H1 (cell line): ENCODE results near the gene RAB32. TPM values are rescaled to one million over a fixed set of nuclear protein-coding genes. Genes with fewer than 3 reads are reported as not detected.
A peak's percentile ranks its signal among the peaks of the same experiment; 100 is the strongest.

Experiments used
- CTCF ChIA-PET: fragments of 300-600 bp; sonication (Branson Sonifier 250); formaldehyde crosslinking; loops from one replicate; lab custom pipeline; 2021; ENCODE audit not compliant: partially characterized antibody; lab: Charles Lee
- POLR2A ChIA-PET: fragments of 300-600 bp; sonication (Branson Sonifier 250); formaldehyde crosslinking; loops from one replicate; lab custom pipeline; 2021; ENCODE audit warnings: inconsistent platforms; ENCODE audit not compliant: partially characterized antibody; lab: Charles Lee
- DNase-seq, 2 experiments: peaks; one replicate each; pipeline versions ENCODE4 v3.0.0 to v3.0.0-alpha.2; 2010 to 2022; ENCODE audit warnings: low spot score in 2 of 2, low read depth in 1 of 2, mixed read lengths in 1 of 2
- FAIRE-seq: peaks from 2 replicates; lab custom pipeline; 2011; peaks lifted over from hg19 to GRCh38; lab: Jason Lieb, UNC
- H2AFZ ChIP-seq: 2 replicates; pipeline ENCODE4 v1.8.1; 2012; ENCODE audit warnings: low read length, inconsistent platforms
- H2AK5ac ChIP-seq: 2 replicates; pipeline ENCODE4 v1.6.1; 2013; ENCODE audit warnings: low read depth, low read length
- H2BK120ac ChIP-seq: replicated peaks from 2 replicates; pipeline ENCODE3; 2013; ENCODE audit warnings: low read depth, low read length, inconsistent platforms
- H2BK12ac ChIP-seq: 2 replicates; pipeline ENCODE4 v1.6.1; 2013; ENCODE audit warnings: low read depth, low read length
- H2BK15ac ChIP-seq: 2 replicates; pipeline ENCODE4 v1.6.1; 2013; ENCODE audit warnings: low read length
- H2BK20ac ChIP-seq: 2 replicates; pipeline ENCODE4 v1.6.1; 2013; ENCODE audit warnings: low read length
- H2BK5ac ChIP-seq: 2 replicates; pipeline ENCODE4 v1.6.1; 2013; ENCODE audit warnings: low read depth, low read length
- H3K14ac ChIP-seq: 2 replicates; pipeline ENCODE4 v1.6.1; 2013; ENCODE audit warnings: inconsistent platforms; ENCODE audit not compliant: insufficient read length
- H3K18ac ChIP-seq: 2 replicates; pipeline ENCODE4 v1.6.1; 2013; ENCODE audit warnings: low read length; ENCODE audit errors: extremely low read depth
- H3K23ac ChIP-seq: 2 replicates; pipeline ENCODE4 v1.6.1; 2013; ENCODE audit warnings: inconsistent platforms; ENCODE audit not compliant: insufficient read length
- H3K23me2 ChIP-seq: 2 replicates; pipeline ENCODE4 v1.6.1; 2013; ENCODE audit warnings: low read depth, low read length
- H3K27ac ChIP-seq: 2 replicates; pipeline ENCODE4 v1.6.1; 2011; ENCODE audit warnings: low read depth, low read length, inconsistent platforms
- H3K27me3 ChIP-seq, 4 experiments: replicated peaks in 1 of 4; 1 replicate in 1 of 4; 2 replicates in 3 of 4; pipeline versions ENCODE4 v1.6.1 to v1.8.1; 2011 to 2013; ENCODE audit warnings: low read length in 3 of 4, mild to moderate bottlenecking in 3 of 4, inconsistent platforms in 2 of 4, mixed read lengths in 2 of 4, moderate library complexity in 1 of 4; ENCODE audit not compliant: control insufficient read depth in 3 of 4, insufficient read depth in 3 of 4; ENCODE audit errors: extremely low read depth in 1 of 4
- H3K36me3 ChIP-seq, 4 experiments: 2 replicates each; pipeline versions ENCODE4 v1.6.1 to v1.8.1; 2011 to 2013; ENCODE audit warnings: mild to moderate bottlenecking in 4 of 4, low read length in 3 of 4, moderate library complexity in 2 of 4, control low read depth in 1 of 4, inconsistent platforms in 1 of 4; ENCODE audit not compliant: insufficient read depth in 4 of 4, control insufficient read depth in 2 of 4
- H3K4ac ChIP-seq: replicated peaks from 2 replicates; pipeline ENCODE3; 2013; ENCODE audit warnings: low read length, low read depth, mixed read lengths, inconsistent platforms; ENCODE audit not compliant: insufficient read length
- H3K4me1 ChIP-seq, 4 experiments: replicated peaks in 1 of 4; 1 replicate in 1 of 4; 2 replicates in 3 of 4; pipeline versions ENCODE4 v1.6.1 to v1.8.1; 2011 to 2013; ENCODE audit warnings: low read length in 3 of 4, inconsistent platforms in 2 of 4, mixed read lengths in 1 of 4; ENCODE audit not compliant: insufficient read depth in 4 of 4, control insufficient read depth in 3 of 4
- H3K4me2 ChIP-seq, 2 experiments: 2 replicates each; pipeline versions ENCODE4 v1.6.1 to v1.8.1; 2011 to 2013; ENCODE audit warnings: low read depth in 2 of 2, low read length in 2 of 2, control low read depth in 1 of 2, inconsistent platforms in 1 of 2, mild to moderate bottlenecking in 1 of 2; ENCODE audit not compliant: insufficient read depth in 1 of 2
- H3K4me3 ChIP-seq, 4 experiments: fragments of 200-600, 300-600 bp in 1 of 4; sonication (generic), shearing (Covaris generic), sonication (Bioruptor Twin) in 1 of 4; 2 replicates each; pipeline versions ENCODE4 v1.5.1 to v1.8.1; 2011 to 2016; ENCODE audit warnings: low read length in 4 of 4, low read depth in 3 of 4, control low read depth in 2 of 4, inconsistent platforms in 2 of 4, mild to moderate bottlenecking in 2 of 4, mixed read lengths in 1 of 4, moderate library complexity in 1 of 4; ENCODE audit not compliant: insufficient read depth in 2 of 4; ENCODE audit errors: extremely low read depth in 1 of 4
- H3K56ac ChIP-seq: replicated peaks from 2 replicates; pipeline ENCODE3; 2013; ENCODE audit warnings: low read depth, mild to moderate bottlenecking, mixed read lengths, low read length, inconsistent platforms; ENCODE audit not compliant: insufficient read length
- H3K79me1 ChIP-seq: 2 replicates; pipeline ENCODE4 v1.6.1; 2013; ENCODE audit warnings: low read depth, low read length, control low read depth
- H3K79me2 ChIP-seq, 2 experiments: 2 replicates each; pipeline versions ENCODE4 v1.6.1 to v1.8.1; 2012 to 2013; ENCODE audit warnings: low read length in 2 of 2, mild to moderate bottlenecking in 2 of 2, inconsistent platforms in 1 of 2; ENCODE audit not compliant: insufficient read depth in 2 of 2, control insufficient read depth in 1 of 2
- H3K9ac ChIP-seq, 4 experiments: replicated peaks in 1 of 4; 1 replicate in 1 of 4; 2 replicates in 3 of 4; pipeline versions ENCODE4 v1.6.1 to v1.8.1; 2011 to 2013; ENCODE audit warnings: low read depth in 3 of 4, low read length in 3 of 4, control low read depth in 2 of 4, mild to moderate bottlenecking in 2 of 4, moderate library complexity in 2 of 4, inconsistent platforms in 1 of 4; ENCODE audit errors: extremely low read depth in 1 of 4
- H3K9me3 ChIP-seq, 2 experiments: 2 replicates each; pipeline versions ENCODE4 v1.6.1 to v1.8.1; 2012 to 2013; ENCODE audit warnings: mild to moderate bottlenecking in 2 of 2, moderate library complexity in 2 of 2, control low read depth in 1 of 2, inconsistent platforms in 1 of 2, low read depth in 1 of 2, low read length in 1 of 2, mixed read lengths in 1 of 2; ENCODE audit not compliant: insufficient read depth in 2 of 2
- H4K20me1 ChIP-seq, 2 experiments: replicated peaks in 1 of 2; 2 replicates each; pipeline versions ENCODE3 to v1.8.1; 2011 to 2013; ENCODE audit warnings: inconsistent platforms in 2 of 2, low read length in 2 of 2, mild to moderate bottlenecking in 1 of 2; ENCODE audit not compliant: insufficient read depth in 2 of 2, control insufficient read depth in 1 of 2
- H4K5ac ChIP-seq: 2 replicates; pipeline ENCODE4 v1.6.1; 2013; ENCODE audit warnings: low read length, low read depth, mixed read lengths, inconsistent platforms; ENCODE audit not compliant: insufficient read length
- H4K8ac ChIP-seq: 2 replicates; pipeline ENCODE4 v1.8.0; 2013; ENCODE audit warnings: mild to moderate bottlenecking, moderate library complexity, low read length, inconsistent platforms; ENCODE audit not compliant: insufficient read depth; ENCODE audit errors: extremely low read depth
- H4K91ac ChIP-seq: replicated peaks from 2 replicates; pipeline ENCODE3; 2013; ENCODE audit warnings: low read length, mixed read lengths, inconsistent platforms; ENCODE audit not compliant: insufficient read length
- BACH1 ChIP-seq: IDR thresholded peaks from 2 replicates; pipeline ENCODE4 v1.6.1; 2012; ENCODE audit warnings: low read length, improper control_type of control experiment
- CREB1 ChIP-seq: IDR thresholded peaks from 2 replicates; pipeline ENCODE4 v1.6.1; 2012; ENCODE audit warnings: inconsistent platforms
- FOSL1 ChIP-seq: IDR thresholded peaks from 2 replicates; pipeline ENCODE4 v1.6.1; 2011; ENCODE audit warnings: mild to moderate bottlenecking, low read depth, low read length, moderate library complexity; ENCODE audit not compliant: insufficient read depth
- GABPA ChIP-seq: IDR thresholded peaks from 2 replicates; pipeline ENCODE4 v1.6.1; 2011; ENCODE audit warnings: mild to moderate bottlenecking, low read length, moderate library complexity, borderline replicate concordance; ENCODE audit not compliant: insufficient read depth
- HDAC6 ChIP-seq: IDR thresholded peaks from one replicate; pipeline ENCODE4 v1.7.1; 2012; ENCODE audit warnings: low read depth, mild to moderate bottlenecking, inconsistent platforms, low read length, moderate library complexity
- KDM4A ChIP-seq: IDR thresholded peaks from one replicate; pipeline ENCODE4 v1.7.1; 2012; ENCODE audit warnings: low read depth, mild to moderate bottlenecking, moderate library complexity, low read length, inconsistent platforms; ENCODE audit not compliant: severe bottlenecking
- MAX ChIP-seq: IDR thresholded peaks from 2 replicates; pipeline ENCODE4 v1.6.1; 2012; ENCODE audit warnings: inconsistent platforms
- POLR2A ChIP-seq, 2 experiments: IDR thresholded peaks; 1 replicate in 1 of 2; 2 replicates in 1 of 2; pipeline ENCODE4 v1.6.1; 2011; ENCODE audit warnings: low read depth in 2 of 2, low read length in 2 of 2, mild to moderate bottlenecking in 2 of 2; ENCODE audit errors: control extremely low read depth in 1 of 2
- POLR2AphosphoS5 ChIP-seq: IDR thresholded peaks from 2 replicates; pipeline ENCODE4 v1.6.1; 2011; ENCODE audit warnings: low read depth, low read length
- SIX5 ChIP-seq: IDR thresholded peaks from 2 replicates; pipeline ENCODE4 v1.6.1; 2011; ENCODE audit warnings: mild to moderate bottlenecking, low read depth, low read length
- SP1 ChIP-seq: IDR thresholded peaks from 2 replicates; pipeline ENCODE4 v1.6.1; 2011; ENCODE audit warnings: low read depth, low read length
- SP4 ChIP-seq: IDR thresholded peaks from 2 replicates; pipeline ENCODE4 v1.6.1; 2012; ENCODE audit warnings: low read length, inconsistent platforms
- SRF ChIP-seq: IDR thresholded peaks from 2 replicates; pipeline ENCODE4 v1.6.1; 2011; ENCODE audit warnings: mild to moderate bottlenecking, low read depth, low read length, moderate library complexity
- TEAD4 ChIP-seq: IDR thresholded peaks from 2 replicates; pipeline ENCODE4 v1.6.1; 2012; ENCODE audit warnings: low read depth, low read length, inconsistent platforms, mixed read lengths
- ZNF274 ChIP-seq: IDR thresholded peaks from 2 replicates; pipeline ENCODE4 v1.7.0; 2012; ENCODE audit warnings: low read length, borderline replicate concordance; ENCODE audit errors: extremely low read depth
- WGBS, 2 experiments: shearing (Covaris generic) in 1 of 2; methylation state at CpG; one replicate each; pipeline versions ENCODE4 v1.1.6 to v1.1.7; 2013 to 2015; ENCODE audit warnings: low lambda C conversion rate in 2 of 2, mixed read lengths in 2 of 2, inconsistent platforms in 1 of 2, low coverage in 1 of 2, missing lambda C conversion rate in 1 of 2; ENCODE audit not compliant: insufficient replicate concordance in 2 of 2, insufficient coverage in 1 of 2, insufficient read length in 1 of 2; ENCODE audit errors: extremely low coverage in 1 of 2, missing lambda C conversion rate in 1 of 2; 5-methylcytosine and 5-hydroxymethylcytosine counted together
- polyA plus RNA-seq, 7 experiments: library from polyadenylated mRNA; depleted of rRNA in 3 of 7; stranded (reverse) in 5 of 7; unstranded in 2 of 7; fragments of >200 nt in 5 of 7; fragments of 200-250 nt in 2 of 7; gene quantifications; 1 replicate in 5 of 7; 2 replicates in 1 of 7; 4 replicates in 1 of 7; pipeline versions ENCODE4 v1.2.1 to v1.2.3, GENCODE V29; 2011 to 2013; ENCODE audit warnings: missing spikeins in 2 of 7, mixed read lengths in 2 of 7
- total RNA-seq: library from RNA; stranded (reverse); fragmentation: NEBNext Ultra II Directional; extraction: Animal tissue kit (Norgen Biotek cat#: 25700); gene quantifications from 2 replicates; pipeline ENCODE4 v1.2.1, GENCODE V29; 2021

Gene RAB32
- total and polyA plus RNA-seq, 2 of the 8 experiments (the other 6 are each of a cell fraction or from before 2014, with no cell fraction given), result 3.9 to 6.3 TPM

- 15% methylated on average over 27 of the region's 32 CpGs; no CpG with 5 or more reads in 1 of the 2 experiments for WGBS, 2 experiments
- Histone ChIP-seq H3K56ac (no peak within 1 kb of the TSS), H2BK120ac (no peak within 1 kb of the TSS), H3K79me1 (no peaks in the 10 kb centered on the region), H3K14ac (no peak within 1 kb of the TSS), H2BK5ac (no peak within 1 kb of the TSS), H3K4me1 (peaks cover 0 to 4% (median 0%) of the 10 kb centered on the region in 4 experiments; a peak in 2 of 7 replicates), H2BK12ac (no peak within 1 kb of the TSS), H3K36me3 (no peaks in the 10 kb centered on the region), H3K23me2 (peaks cover 3% of the 10 kb centered on the region; the same call in 1 of the 2 replicates), H2BK15ac (no peak within 1 kb of the TSS), H4K8ac (no peak within 1 kb of the TSS), H3K4me3 (peak within 1 kb of the TSS; percentile 44 to 51 (median 49)), H4K91ac (no peak within 1 kb of the TSS), H2AK5ac (no peak within 1 kb of the TSS), H3K23ac (no peak within 1 kb of the TSS), H3K79me2 (no peaks in the 10 kb centered on the region), H3K27ac (no peak within 1 kb of the TSS), H3K9ac (peak within 1 kb of the TSS in 1 of 4 experiments; percentile 13; a peak in 2 of 7 replicates), H4K5ac (no peak within 1 kb of the TSS), H2AFZ (peak within 1 kb of the TSS; percentile 99), H3K18ac (no peak within 1 kb of the TSS; the same call in 1 of the 2 replicates), H4K20me1 (no peaks in the 10 kb centered on the region), H3K27me3 (no peaks in the 10 kb centered on the region; a peak in 1 of 7 replicates), H3K4me2 (peak within 1 kb of the TSS; percentile 73 to 86), H3K9me3 (no peaks in the 10 kb centered on the region), H2BK20ac (no peak within 1 kb of the TSS), H3K4ac (no peak within 1 kb of the TSS)
- ChIA-PET CTCF (interaction anchor here (0.8 kb wide), 1 partner anchor 102 kb away, joined by 3 read pairs; no protein-coding TSS in a partner anchor), POLR2A (no interaction called here)
- DNase-seq, result peak; percentile 29 to 89
- no peak for FAIRE-seq
- TF ChIP-seq SIX5 (no peak), BACH1 (no peak), POLR2A (IDR thresholded peaks at IDR 0.05; ENCODE audit: control extremely low read depth in 1 of 2, low read depth in 2 of 2, low read length in 2 of 2) (no peak), SP1 (no peak), FOSL1 (no peak), CREB1 (peak; percentile 43; the same call in 1 of the 2 replicates), GABPA (no peak), SP4 (no peak), POLR2AphosphoS5 (no peak), HDAC6 (no peak), SRF (no peak), ZNF274 (no peak), KDM4A (peak; percentile 51), MAX (0 out of 2 replicates have a peak, but pooled peaks have one; percentile 21), TEAD4 (no peak)
Observed at GRCh38 chr6:146598772-146599405, 55.3 kb downstream of the RAB32 start, which contains the start of gene ADGB. ADGB (plus strand) TSS chr6:146598972; CDS start chr6:146599041, 69 bp downstream.
